Measurements from ENCODE around the gene TAF9B. TPM values are rescaled to one million over a fixed set of nuclear protein-coding genes. Genes with fewer than 3 reads are reported as not detected.
"Not testable (repeated sequence)": the region's sequence is repeated elsewhere in the genome, so short reads cannot be mapped to it uniquely, and the experiment has no call there.

The TAF9B gene
- total and polyA plus RNA-seq, 7 donors, result 3.8 to 13.4 (median 10.1) TPM

DNA sequence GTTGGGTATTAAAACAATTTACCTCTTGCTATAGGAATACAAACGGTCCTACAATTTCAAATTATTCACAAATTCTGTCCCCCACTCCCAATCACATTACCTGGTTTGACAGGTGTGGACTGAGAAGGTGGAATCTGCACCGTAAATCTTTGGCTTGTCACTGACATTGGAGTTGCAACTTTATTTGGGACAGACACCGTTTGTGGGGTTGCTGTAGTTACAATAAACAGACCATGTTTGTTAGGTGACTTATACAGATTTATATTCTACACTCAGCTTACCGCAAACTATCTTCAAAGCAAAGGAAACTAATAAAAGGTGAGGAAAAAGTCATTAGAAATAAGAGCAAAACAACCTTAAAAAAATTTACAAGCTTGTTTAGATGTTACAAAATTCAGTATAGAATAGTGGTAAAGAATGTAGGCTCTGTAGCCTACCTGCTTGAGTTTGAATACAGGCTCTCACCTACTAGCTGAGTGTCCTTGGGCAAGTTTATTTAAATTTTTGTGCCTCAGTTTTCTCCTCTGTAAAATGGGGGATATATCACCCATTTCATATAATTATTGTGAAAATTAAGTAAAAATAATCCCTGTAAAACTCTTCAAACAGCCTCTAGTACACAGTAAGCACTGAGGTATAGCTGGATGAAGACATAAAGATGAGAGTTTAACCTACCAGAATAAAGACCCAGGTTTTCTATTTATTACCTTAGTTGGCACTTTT, 6.1 kb downstream of the TAF9B start:
- H3K4me3 ChIP-seq, result no peak overlapping the region
- WGBS, 3 donors, result 55 to 74% (median 61%) methylated on average over 4 of the region's 4 CpGs
- H3K27ac ChIP-seq, result no peak overlapping the region
- H3K4me1 ChIP-seq, result no peaks in the 10 kb centered on the region
- TF ChIP-seq, protein P1, sequence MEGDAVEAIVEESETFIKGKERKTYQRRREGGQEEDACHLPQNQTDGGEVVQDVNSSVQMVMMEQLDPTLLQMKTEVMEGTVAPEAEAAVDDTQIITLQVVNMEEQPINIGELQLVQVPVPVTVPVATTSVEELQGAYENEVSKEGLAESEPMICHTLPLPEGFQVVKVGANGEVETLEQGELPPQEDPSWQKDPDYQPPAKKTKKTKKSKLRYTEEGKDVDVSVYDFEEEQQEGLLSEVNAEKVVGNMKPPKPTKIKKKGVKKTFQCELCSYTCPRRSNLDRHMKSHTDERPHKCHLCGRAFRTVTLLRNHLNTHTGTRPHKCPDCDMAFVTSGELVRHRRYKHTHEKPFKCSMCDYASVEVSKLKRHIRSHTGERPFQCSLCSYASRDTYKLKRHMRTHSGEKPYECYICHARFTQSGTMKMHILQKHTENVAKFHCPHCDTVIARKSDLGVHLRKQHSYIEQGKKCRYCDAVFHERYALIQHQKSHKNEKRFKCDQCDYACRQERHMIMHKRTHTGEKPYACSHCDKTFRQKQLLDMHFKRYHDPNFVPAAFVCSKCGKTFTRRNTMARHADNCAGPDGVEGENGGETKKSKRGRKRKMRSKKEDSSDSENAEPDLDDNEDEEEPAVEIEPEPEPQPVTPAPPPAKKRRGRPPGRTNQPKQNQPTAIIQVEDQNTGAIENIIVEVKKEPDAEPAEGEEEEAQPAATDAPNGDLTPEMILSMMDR (IDR thresholded peaks at IDR 0.05), result no peak
- ATAC-seq (no peak), DNase-seq (no peak)
- intact Hi-C loops (cut with DNase I), result no loop called here
- no peaks in the 10 kb centered on the region for H3K9me3 ChIP-seq
- H3K27me3 ChIP-seq (ENCODE audit: insufficient read depth in 3 of 3, low read length in 2 of 3), result no peaks in the 10 kb centered on the region
- H3K36me3 ChIP-seq (ENCODE audit: insufficient read depth in 1 of 2, low read depth in 1 of 2), result peaks cover 0 to 16% of the 10 kb centered on the region in 2 donors

DNA sequence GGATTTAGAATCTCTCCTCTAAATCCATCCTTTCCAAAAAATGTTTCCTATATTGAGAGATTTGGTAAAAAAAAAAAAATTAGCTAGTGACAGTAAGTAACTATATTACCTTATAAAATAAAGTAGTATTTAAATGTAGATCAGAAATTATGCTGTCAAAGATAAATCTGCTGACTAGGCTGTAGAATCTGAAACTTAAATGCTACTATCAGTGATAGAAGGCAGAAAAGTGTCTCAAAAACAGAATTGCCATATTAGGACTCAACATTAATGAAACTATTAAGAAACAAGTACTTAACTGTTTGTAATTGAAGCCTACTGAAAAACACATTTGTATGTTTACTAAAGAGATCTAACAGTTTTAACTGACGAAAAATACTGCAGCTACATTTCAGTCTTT, 8.3 kb downstream of the TAF9B start:
- Histone ChIP-seq H3K27ac (no peak overlapping the region), H3K4me3 (no peak overlapping the region), H3K9me3 (no peaks in the 10 kb centered on the region), H3K36me3 (ENCODE audit: insufficient read depth in 1 of 2, low read depth in 1 of 2) (peaks cover 0 to 38% of the 10 kb centered on the region in 2 donors), H3K27me3 (ENCODE audit: insufficient read depth in 3 of 3, low read length in 2 of 3) (no peaks in the 10 kb centered on the region), H3K4me1 (no peaks in the 10 kb centered on the region)
- intact Hi-C loops (cut with DNase I), result no loop called here
- DNase-seq (no peak), ATAC-seq (no peak)
- WGBS, 3 donors, result 42 to 95% (median 87%) methylated on average over 1 of the region's 1 CpG
- TF ChIP-seq, protein P1 (IDR thresholded peaks at IDR 0.05), result no peak

DNA sequence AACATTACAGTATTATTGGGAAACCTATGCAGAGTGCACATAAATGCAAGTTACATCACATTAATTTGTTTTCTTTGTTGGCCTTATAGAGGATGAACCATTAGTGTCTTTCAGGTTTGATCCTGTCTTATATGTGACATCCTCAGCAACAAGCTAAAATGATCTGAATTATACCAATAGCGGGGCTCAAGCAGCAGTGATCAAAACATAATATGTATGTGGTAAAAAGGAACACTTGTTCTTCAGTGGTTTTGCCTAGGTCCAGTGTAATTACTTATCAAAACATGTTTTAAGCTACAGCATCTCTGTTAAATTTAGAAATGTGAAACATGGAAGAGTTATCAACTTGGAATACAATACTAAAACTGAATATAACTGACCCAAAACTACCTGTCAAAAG, 9.1 kb downstream of the TAF9B start:
- no peaks in the 10 kb centered on the region for H3K27me3 ChIP-seq (ENCODE audit: insufficient read depth in 3 of 3, low read length in 2 of 3)
- TF ChIP-seq, protein P1 (IDR thresholded peaks at IDR 0.05), result no peak
- H3K36me3 ChIP-seq (ENCODE audit: insufficient read depth in 1 of 2, low read depth in 1 of 2), result peaks cover 0 to 46% of the 10 kb centered on the region in 2 donors
- intact Hi-C loops (cut with DNase I), result no loop called here
- 73 to 100% (median 96%) methylated on average over 1 of the region's 1 CpG for WGBS, 3 donors
- H3K4me3 ChIP-seq, result no peak overlapping the region
- no peak for ATAC-seq
- H3K27ac ChIP-seq, result no peak overlapping the region
- no peaks in the 10 kb centered on the region for H3K4me1 ChIP-seq
- no peak for DNase-seq
- H3K9me3 ChIP-seq, result no peaks in the 10 kb centered on the region

DNA sequence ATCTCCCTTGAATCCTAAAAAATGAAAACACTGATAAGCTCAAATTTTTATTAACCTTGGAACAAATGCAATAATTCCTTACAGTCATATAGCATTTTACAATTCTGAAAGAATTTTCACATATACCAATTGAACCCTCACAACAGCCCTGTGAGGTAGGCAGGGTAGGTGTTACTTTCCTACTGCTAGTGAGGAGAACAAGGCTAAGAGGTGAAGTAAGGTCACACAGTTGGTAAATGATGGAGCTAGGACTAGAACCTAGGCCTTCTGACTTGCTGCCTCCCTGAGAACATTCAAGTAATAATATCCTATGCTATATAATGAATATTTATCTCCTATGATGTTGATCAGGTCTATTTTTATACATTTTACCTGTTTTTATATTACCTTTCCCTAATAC, 9.7 kb downstream of the TAF9B start:
- Histone ChIP-seq H3K4me1 (no peaks in the 10 kb centered on the region), H3K4me3 (no peak overlapping the region), H3K9me3 (no peaks in the 10 kb centered on the region), H3K27me3 (ENCODE audit: insufficient read depth in 3 of 3, low read length in 2 of 3) (no peaks in the 10 kb centered on the region), H3K27ac (no peak overlapping the region), H3K36me3 (ENCODE audit: insufficient read depth in 1 of 2, low read depth in 1 of 2) (peaks cover 0 to 52% of the 10 kb centered on the region in 2 donors)
- intact Hi-C loops (cut with DNase I), result no loop called here
- ATAC-seq, result no peak
- no peak for DNase-seq
- TF ChIP-seq, protein P1 (IDR thresholded peaks at IDR 0.05), result no peak

DNA sequence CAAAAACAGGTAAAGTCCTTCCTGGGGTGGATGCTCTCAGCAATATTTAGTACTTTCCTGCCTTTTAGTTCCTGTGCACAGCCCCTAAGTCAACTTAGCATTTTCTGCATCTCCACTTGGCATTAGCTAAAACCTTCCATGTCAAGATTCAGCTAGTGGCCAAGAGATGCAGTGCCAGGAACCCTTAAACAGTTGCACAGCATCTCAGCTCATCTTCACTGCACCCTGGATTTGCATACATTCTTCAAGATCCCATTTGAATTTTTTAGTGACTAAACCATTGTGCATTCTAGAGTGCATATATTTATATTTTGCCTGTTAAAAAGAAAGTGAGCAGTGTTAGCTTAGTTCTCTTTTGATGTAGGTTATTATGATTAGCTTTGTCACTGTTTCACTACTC, 13.7 kb downstream of the TAF9B start:
- H3K4me1 ChIP-seq; intact Hi-C loops (cut with DNase I); H3K9me3 ChIP-seq; H3K27me3 ChIP-seq (ENCODE audit: insufficient read depth in 3 of 3, low read length in 2 of 3); H3K4me3 ChIP-seq; ATAC-seq; DNase-seq; H3K27ac ChIP-seq: not testable (repeated sequence)
- peaks cover 2 to 87% of the 10 kb centered on the region in 2 donors for H3K36me3 ChIP-seq (ENCODE audit: insufficient read depth in 1 of 2, low read depth in 1 of 2)

Data from psoas muscle (tissue), 8 donors.